ENCODE measurements around the gene ST7L.

- TF ChIP-seq, protein P1, sequence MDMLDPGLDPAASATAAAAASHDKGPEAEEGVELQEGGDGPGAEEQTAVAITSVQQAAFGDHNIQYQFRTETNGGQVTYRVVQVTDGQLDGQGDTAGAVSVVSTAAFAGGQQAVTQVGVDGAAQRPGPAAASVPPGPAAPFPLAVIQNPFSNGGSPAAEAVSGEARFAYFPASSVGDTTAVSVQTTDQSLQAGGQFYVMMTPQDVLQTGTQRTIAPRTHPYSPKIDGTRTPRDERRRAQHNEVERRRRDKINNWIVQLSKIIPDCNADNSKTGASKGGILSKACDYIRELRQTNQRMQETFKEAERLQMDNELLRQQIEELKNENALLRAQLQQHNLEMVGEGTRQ (IDR thresholded peaks at IDR 0.05; ENCODE audit: low read depth, low read length), result no peak
- TF ChIP-seq CTCF (conservative IDR thresholded peaks at IDR 0.05; ENCODE audit: low read depth, low read length), result no peak
- TF ChIP-seq RFX5 (IDR thresholded peaks at IDR 0.05; ENCODE audit: low read depth, low read length), result no peak
- no peak for TF ChIP-seq POLR2A (IDR thresholded peaks at IDR 0.05; ENCODE audit: low read depth, low read length)
- TF ChIP-seq MAFK (IDR thresholded peaks at IDR 0.05; ENCODE audit: low read depth, low read length), result no peak
These were observed 37.3 kb downstream of the ST7L start for GRCh38 chr1:112581586-112582192.

All from IMR-90 (cell line).